ENCODE data around the gene KIF9. TPM values are rescaled to one million over a fixed set of nuclear protein-coding genes. Genes with fewer than 3 reads are reported as not detected.
"Not testable (repeated sequence)": the region's sequence is repeated elsewhere in the genome, so short reads cannot be mapped to it uniquely, and the experiment has no call there.

KIF9 gene
- total RNA-seq, 1 donor from 2014 or later: 6.2 TPM

DNA sequence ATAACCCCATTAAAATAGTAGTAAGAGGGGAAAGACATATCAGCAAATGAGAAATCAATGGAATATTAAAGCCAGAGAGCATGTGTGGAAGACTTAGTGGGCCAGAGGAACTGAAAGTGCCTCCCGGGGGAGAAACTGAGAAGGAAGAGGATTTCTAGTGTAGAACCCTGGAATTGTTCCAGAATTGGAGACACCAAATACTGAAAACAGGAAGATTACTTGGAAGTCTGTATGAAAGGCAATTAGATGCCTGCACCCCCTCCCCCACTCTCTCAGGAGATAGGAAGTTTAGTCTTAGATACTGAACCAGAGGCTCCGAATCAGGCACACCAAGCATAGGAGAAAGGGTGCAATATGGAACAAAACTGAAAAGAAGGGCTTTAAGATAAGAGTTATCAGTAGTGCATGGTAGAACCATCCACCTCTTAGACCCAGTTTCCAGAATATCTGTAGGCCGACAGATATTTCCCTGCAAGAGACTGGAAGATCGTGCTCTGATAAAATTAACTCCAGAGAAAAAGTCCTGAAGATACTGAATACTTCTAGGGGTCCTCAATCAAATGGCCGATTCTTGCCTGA is 32.6 kb upstream of the KIF9 start:
- no peak for DNase-seq (ENCODE audit: low spot score in 2 of 2, unreplicated experiment in 2 of 2)
- Mint-ChIP-seq H3K27ac (peak overlapping the region; percentile 27), H3K9me3 (peaks cover 5% of the 10 kb centered on the region), H3K36me3 (peaks cover 11% of the 10 kb centered on the region), H3K4me1 (peaks cover 14% of the 10 kb centered on the region), H3K4me3 (no peak overlapping the region), H3K27me3 (ENCODE audit: low read depth) (no peaks in the 10 kb centered on the region)
- TF ChIP-seq, protein P1, sequence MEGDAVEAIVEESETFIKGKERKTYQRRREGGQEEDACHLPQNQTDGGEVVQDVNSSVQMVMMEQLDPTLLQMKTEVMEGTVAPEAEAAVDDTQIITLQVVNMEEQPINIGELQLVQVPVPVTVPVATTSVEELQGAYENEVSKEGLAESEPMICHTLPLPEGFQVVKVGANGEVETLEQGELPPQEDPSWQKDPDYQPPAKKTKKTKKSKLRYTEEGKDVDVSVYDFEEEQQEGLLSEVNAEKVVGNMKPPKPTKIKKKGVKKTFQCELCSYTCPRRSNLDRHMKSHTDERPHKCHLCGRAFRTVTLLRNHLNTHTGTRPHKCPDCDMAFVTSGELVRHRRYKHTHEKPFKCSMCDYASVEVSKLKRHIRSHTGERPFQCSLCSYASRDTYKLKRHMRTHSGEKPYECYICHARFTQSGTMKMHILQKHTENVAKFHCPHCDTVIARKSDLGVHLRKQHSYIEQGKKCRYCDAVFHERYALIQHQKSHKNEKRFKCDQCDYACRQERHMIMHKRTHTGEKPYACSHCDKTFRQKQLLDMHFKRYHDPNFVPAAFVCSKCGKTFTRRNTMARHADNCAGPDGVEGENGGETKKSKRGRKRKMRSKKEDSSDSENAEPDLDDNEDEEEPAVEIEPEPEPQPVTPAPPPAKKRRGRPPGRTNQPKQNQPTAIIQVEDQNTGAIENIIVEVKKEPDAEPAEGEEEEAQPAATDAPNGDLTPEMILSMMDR (IDR thresholded peaks at IDR 0.05; ENCODE audit: unreplicated experiment): no peak

DNA sequence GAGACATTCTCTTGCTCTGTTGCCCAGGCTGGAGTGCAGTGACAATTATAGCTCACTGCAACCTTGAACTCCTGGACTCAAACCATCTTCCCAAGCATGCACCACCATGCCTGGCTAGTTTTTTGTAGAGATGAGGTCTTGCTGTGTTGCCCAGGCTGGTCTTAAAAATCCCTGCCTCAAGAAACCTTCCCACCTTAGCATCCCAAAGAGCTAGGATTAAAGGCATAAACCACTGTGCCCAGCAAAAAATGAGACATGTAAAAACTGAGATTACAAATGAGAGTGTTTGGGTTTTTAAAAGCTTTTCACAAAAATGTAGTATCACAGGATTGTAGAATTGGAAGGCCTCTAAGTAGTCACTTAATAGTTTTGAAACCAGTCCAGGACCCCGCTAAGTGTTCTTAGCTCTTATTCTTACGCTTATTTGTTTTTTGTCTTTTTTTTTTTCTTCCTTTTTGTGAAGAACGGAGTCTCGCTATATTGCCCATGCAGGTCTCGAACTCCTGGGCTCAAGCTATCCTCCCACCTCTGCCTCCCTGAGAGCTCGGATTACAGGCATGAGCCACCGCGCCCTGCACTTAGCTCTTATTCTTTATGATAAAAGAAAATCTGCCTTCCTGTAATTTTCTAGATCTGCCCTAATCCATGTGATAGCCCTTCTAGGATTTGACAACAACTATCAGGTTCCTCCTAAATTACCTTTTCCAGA is 31.6 kb upstream of the KIF9 start:
- H3K27ac Mint-ChIP-seq: no peak overlapping the region
- DNase-seq (ENCODE audit: low spot score in 2 of 2, unreplicated experiment in 2 of 2): no peak
- TF ChIP-seq, protein P1 (IDR thresholded peaks at IDR 0.05; ENCODE audit: unreplicated experiment): no peak
- peaks cover 10% of the 10 kb centered on the region for H3K36me3 Mint-ChIP-seq
- peaks cover 14% of the 10 kb centered on the region for H3K4me1 Mint-ChIP-seq
- H3K9me3 Mint-ChIP-seq: peaks cover 7% of the 10 kb centered on the region
- H3K4me3 Mint-ChIP-seq: no peak overlapping the region
- no peaks in the 10 kb centered on the region for H3K27me3 Mint-ChIP-seq (ENCODE audit: low read depth)

DNA sequence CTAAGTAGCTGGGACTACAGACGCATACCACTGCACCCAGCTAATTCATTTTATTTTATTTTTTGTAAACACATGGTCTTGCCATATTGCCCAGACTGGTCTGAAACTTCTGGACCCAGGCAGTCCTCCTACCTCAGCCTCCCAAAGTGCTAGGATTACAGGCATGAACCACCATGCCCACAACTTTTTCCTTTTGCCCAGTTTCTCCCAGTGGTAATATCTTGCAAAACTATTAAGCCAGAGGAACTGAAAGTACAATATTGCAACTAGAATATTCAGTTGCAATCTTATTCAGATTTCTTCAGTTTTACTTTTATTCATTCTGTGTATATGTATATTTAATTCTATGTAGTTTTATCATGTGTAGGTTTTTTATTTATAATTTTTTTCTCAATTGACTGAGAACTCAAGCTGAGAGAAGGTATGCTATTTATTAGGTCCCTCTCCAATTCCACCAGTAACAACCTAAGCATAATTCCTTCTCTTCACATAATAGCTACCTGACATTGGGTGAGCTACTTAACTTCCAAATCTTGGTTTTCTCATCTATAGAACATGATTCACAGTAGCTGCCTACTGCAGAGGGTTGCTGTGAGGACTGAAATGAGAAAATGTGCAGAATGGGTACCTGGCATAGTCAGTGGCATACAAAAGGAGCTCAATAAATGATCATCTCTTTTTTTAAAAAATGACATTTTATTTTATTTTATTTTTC is 30.9 kb upstream of the KIF9 start:
- H3K27ac Mint-ChIP-seq: no peak overlapping the region
- DNase-seq (ENCODE audit: low spot score in 2 of 2, unreplicated experiment in 2 of 2): no peak
- TF ChIP-seq, protein P1 (IDR thresholded peaks at IDR 0.05; ENCODE audit: unreplicated experiment): no peak
- H3K4me3 Mint-ChIP-seq: no peak overlapping the region
- peaks cover 10% of the 10 kb centered on the region for H3K9me3 Mint-ChIP-seq
- no peaks in the 10 kb centered on the region for H3K27me3 Mint-ChIP-seq (ENCODE audit: low read depth)
- H3K4me1 Mint-ChIP-seq: peaks cover 14% of the 10 kb centered on the region
- peaks cover 14% of the 10 kb centered on the region for H3K36me3 Mint-ChIP-seq

DNA sequence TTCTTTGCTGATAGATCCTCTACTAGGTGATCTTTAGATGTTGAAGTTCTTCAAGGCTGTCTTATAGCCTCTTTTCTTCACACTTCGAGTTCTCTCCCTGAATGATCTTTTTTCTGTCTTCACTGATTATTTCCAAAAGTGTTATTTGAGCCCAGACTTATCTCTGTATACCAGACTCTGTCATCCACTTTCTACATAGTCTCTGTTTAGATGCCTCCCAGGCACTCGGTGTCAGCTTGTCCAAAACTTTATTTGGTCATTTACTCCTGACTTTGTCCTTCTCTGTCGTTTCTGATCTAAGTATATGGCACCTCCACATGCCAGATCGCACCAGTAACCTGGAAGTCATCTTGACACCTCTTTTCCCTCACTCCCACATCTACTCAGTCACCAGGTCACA is 27.8 kb upstream of the KIF9 start:
- Mint-ChIP-seq H3K4me3 (no peak overlapping the region), H3K9me3 (peaks cover 10% of the 10 kb centered on the region), H3K27me3 (ENCODE audit: low read depth) (no peaks in the 10 kb centered on the region), H3K4me1 (peaks cover 10% of the 10 kb centered on the region), H3K36me3 (peaks cover 21% of the 10 kb centered on the region), H3K27ac (no peak overlapping the region)
- no peak for DNase-seq (ENCODE audit: low spot score in 2 of 2, unreplicated experiment in 2 of 2)
- TF ChIP-seq, protein P1 (IDR thresholded peaks at IDR 0.05; ENCODE audit: unreplicated experiment): no peak

DNA sequence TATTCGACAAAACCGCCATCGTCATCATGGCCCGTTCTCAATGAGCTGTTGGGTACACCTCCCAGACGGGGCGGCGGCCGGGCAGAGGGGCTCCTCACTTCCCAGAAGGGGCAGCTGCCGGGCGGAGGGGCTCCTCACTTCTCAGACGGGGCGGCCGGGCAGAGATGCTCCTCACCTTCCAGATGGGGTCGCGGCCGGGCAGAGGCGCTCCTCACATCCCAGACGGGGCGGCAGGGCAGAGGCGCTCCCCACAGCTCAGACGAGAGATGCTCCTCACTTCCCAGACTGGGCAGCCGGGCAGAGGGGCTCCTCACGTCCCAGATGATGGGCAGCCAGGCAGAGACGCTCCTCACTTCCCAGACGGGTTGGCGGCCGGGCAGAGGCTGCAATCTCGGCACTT is 26.6 kb upstream of the KIF9 start:
- H3K4me3 Mint-ChIP-seq; DNase-seq (ENCODE audit: low spot score in 2 of 2, unreplicated experiment in 2 of 2); H3K9me3 Mint-ChIP-seq; H3K27me3 Mint-ChIP-seq (ENCODE audit: low read depth); H3K4me1 Mint-ChIP-seq; H3K27ac Mint-ChIP-seq: not testable (repeated sequence)
- H3K36me3 Mint-ChIP-seq: peaks cover 22% of the 10 kb centered on the region

DNA sequence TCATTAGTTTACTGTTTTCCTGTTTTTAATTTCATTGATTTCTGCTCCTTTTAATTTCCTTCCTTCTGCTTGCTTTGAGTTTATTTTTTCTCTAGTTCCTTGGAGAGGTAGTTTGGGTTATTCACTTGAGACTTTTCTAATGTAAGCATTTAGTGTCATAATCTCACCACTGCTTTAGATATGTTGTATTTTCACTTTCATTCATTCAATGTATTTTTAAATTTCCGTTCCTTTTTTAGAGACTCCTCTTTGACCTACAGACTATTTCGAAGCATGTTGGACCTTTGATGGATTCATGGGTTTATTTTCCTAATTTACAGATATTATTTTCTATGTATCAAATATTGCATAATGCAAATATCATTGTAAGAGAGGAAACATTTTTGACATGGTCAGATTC is 23.4 kb upstream of the KIF9 start:
- no peaks in the 10 kb centered on the region for H3K27me3 Mint-ChIP-seq (ENCODE audit: low read depth)
- H3K9me3 Mint-ChIP-seq: peaks cover 10% of the 10 kb centered on the region
- no peaks in the 10 kb centered on the region for H3K4me1 Mint-ChIP-seq

More for the DNA sequence above, 23.4 kb upstream of the KIF9 start:
- Mint-ChIP-seq H3K36me3 (peaks cover 38% of the 10 kb centered on the region), H3K4me3 (no peak overlapping the region), H3K27ac (no peak overlapping the region)
- DNase-seq (ENCODE audit: low spot score in 2 of 2, unreplicated experiment in 2 of 2): no peak
- TF ChIP-seq, protein P1 (IDR thresholded peaks at IDR 0.05; ENCODE audit: unreplicated experiment): no peak
